Measurements from ENCODE around the gene UBE2V1. TPM values are rescaled to one million over a fixed set of nuclear protein-coding genes. Genes with fewer than 3 reads are reported as not detected.
"Not testable (repeated sequence)": the region's sequence is repeated elsewhere in the genome, so short reads cannot be mapped to it uniquely, and the experiment has no call there.

UBE2V1 gene
- total RNA-seq, 2 donors from 2014 or later, result 47.1 to 64.7 TPM

DNA sequence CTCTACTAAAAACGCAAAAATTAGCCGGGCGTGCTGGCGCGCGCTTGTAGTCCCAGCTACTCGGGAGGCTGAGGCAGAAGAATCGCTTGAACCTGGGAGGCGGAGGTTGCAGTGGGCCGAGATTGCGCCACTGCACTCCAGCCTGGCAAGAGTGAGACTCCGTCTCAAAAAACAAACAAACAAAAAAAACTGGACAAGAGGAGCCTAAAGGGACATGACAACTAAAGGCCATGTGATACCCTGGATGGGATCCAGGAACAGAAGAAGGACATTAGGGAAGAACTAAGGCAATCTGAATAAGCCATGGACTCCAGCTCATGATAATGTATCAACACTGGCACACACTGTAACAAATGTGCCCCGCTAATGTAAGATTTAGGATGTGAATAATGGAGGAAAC lies 24.8 kb upstream of the UBE2V1 start:
- intact Hi-C loops (cut with DNase I); H3K36me3 ChIP-seq; H3K9me3 ChIP-seq; H3K4me3 ChIP-seq; DNase-seq (ENCODE audit: low spot score); H3K27me3 ChIP-seq (replicated peaks; ENCODE audit: insufficient read depth): not testable (repeated sequence)
- WGBS, result 74% methylated on average over 13 of the region's 13 CpGs
- Histone ChIP-seq H3K4me1 (replicated peaks) (peaks cover 18% of the 10 kb centered on the region), H3K27ac (peak overlapping the region in 1 of 2 donors; percentile 32)
- peak; percentile 49 for TF ChIP-seq POLR2AphosphoS5 (IDR thresholded peaks at IDR 0.05)

DNA sequence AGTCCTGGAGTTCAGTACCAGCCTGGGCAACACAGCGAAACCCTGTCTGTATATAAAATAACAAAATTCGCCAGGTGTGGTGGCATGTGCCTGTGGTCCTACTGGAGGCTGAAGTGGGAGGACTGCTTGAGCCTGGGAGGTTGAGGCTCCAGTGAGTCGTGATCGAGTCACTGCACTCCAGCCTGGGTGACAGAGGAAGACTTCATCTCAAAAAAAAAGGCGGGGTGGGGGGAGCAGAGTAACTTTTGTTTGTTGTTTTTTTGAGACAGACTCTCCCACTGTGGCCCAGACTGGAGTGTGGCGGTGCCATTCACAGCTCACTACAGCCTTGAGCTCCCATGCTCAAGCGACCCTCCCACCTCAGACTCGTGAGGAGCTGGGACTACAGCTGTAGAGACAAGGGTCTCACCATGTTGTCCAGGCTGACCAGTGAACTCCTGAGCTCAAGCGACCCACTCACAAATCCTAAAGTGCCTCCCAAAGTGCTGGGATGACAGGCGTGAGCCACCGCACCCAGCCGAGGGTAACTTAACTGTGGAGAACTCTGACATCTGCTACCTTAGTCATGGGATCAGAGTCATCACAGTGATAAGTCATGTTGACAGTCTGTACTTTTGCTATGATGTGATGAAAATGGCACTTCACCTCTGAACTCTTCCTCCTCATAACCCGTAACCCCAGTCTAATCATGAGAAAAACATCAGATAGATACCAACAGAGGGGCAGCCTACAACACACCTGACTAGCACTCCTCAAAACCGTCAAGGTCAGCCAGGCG lies 24.1 kb upstream of the UBE2V1 start:
- intact Hi-C loops (cut with DNase I), result no loop called here
- WGBS, result 92% methylated on average over 15 of the region's 15 CpGs
- Histone ChIP-seq H3K27me3 (replicated peaks; ENCODE audit: insufficient read depth) (no peaks in the 10 kb centered on the region), H3K4me3 (no peak overlapping the region), H3K36me3 (no peaks in the 10 kb centered on the region), H3K4me1 (replicated peaks) (peaks cover 17% of the 10 kb centered on the region), H3K9me3 (no peaks in the 10 kb centered on the region), H3K27ac (peak overlapping the region in 1 of 2 donors; percentile 32)
- TF ChIP-seq, protein P1, sequence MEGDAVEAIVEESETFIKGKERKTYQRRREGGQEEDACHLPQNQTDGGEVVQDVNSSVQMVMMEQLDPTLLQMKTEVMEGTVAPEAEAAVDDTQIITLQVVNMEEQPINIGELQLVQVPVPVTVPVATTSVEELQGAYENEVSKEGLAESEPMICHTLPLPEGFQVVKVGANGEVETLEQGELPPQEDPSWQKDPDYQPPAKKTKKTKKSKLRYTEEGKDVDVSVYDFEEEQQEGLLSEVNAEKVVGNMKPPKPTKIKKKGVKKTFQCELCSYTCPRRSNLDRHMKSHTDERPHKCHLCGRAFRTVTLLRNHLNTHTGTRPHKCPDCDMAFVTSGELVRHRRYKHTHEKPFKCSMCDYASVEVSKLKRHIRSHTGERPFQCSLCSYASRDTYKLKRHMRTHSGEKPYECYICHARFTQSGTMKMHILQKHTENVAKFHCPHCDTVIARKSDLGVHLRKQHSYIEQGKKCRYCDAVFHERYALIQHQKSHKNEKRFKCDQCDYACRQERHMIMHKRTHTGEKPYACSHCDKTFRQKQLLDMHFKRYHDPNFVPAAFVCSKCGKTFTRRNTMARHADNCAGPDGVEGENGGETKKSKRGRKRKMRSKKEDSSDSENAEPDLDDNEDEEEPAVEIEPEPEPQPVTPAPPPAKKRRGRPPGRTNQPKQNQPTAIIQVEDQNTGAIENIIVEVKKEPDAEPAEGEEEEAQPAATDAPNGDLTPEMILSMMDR (IDR thresholded peaks at IDR 0.05), result no peak
- TF ChIP-seq POLR2A (IDR thresholded peaks at IDR 0.05) (no peak), POLR2AphosphoS5 (IDR thresholded peaks at IDR 0.05) (no peak)
- no peak for DNase-seq (ENCODE audit: low spot score)

DNA sequence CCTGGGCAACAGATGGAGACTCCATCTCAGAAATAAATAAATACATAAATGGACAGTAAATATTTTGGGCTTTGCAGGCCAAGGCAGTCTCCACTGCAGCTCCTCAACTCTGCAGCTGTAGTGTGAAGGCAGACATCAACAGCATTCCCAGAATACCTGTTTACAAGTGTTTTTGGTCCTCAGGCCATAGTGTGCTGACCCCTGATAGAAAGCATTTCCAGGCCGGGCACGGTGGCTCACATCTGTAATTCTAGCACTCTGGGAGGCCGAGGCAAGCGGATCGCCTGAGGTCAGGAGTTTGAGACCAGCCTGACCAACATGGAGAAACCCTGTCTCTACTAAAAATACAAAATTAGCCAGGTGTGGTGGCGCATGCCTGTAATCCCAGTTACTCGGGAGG lies 22.2 kb upstream of the UBE2V1 start:
- H3K27me3 ChIP-seq (replicated peaks; ENCODE audit: insufficient read depth); DNase-seq (ENCODE audit: low spot score); H3K4me3 ChIP-seq; intact Hi-C loops (cut with DNase I); H3K27ac ChIP-seq; H3K4me1 ChIP-seq (replicated peaks); H3K36me3 ChIP-seq; H3K9me3 ChIP-seq: not testable (repeated sequence)
- 92% methylated on average over 7 of the region's 7 CpGs for WGBS

DNA sequence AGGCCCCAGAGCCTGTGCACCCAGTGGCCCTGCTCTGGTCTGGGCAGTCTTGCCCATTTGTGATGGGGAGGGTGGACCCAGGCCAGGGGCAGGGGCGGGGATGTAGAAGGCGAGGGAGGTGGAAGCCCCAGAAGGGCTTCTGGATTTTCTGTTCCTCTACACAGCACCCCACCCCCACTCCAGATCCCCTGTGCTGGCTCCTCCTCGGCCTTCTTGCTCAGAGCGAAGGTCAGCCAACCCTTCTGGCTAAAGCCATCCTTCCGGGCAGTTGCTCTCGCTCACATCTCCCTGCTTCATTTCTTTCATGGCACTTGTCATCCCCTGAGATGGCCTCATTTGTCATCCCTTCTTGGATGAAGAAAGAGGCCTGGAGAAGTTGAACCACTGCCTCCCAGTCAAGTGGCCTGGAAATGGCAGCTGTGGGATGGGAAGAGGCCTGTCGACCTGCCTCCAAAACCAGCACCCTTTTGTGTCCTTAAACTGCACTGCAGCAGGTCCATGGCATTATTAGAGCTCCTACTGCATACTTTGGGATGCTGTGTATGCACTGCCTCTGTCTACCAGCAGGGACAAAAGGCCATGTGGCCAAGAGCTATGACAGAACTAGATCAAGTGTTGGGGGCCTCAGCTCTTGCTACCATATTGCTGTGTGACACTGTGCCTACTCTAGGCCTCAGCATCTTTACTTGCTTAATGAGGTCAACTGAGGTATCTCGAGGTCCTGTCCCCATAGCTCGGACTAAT lies 20.7 kb upstream of the UBE2V1 start:
- peak overlapping the region in 1 of 2 donors; percentile 26 for H3K27ac ChIP-seq
- intact Hi-C loops (cut with DNase I), result no loop called here
- no peak overlapping the region for H3K4me3 ChIP-seq
- H3K27me3 ChIP-seq (replicated peaks; ENCODE audit: insufficient read depth), result no peaks in the 10 kb centered on the region
- H3K9me3 ChIP-seq, result no peaks in the 10 kb centered on the region
- TF ChIP-seq POLR2AphosphoS5 (IDR thresholded peaks at IDR 0.05) (no peak), POLR2A (IDR thresholded peaks at IDR 0.05) (no peak)
- TF ChIP-seq, protein P1 (IDR thresholded peaks at IDR 0.05), result no peak
- no peak for DNase-seq (ENCODE audit: low spot score)
- WGBS, result 74% methylated on average over 9 of the region's 9 CpGs
- H3K36me3 ChIP-seq, result peaks cover 1 to 6% of the 10 kb centered on the region in 2 donors
- H3K4me1 ChIP-seq (replicated peaks), result peaks cover 8% of the 10 kb centered on the region

DNA sequence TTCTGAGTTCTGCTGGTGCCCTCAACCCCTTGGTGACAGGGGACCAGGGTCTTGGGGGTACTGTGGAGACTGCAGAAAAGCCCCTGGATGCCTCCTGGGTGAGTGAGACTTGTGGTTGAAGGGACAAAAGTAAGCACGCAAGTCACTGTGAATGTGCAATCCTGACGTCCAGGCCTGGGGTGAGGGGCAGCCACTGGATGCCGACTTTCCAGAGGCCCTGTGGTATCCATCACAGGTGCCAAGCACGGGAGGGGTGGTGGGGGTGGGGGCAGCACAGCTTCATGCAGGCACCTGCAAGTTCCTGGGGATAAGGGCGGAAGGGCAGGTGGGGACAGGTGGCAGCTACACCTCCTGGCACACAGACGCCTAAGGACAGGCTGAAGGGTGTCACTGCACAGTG lies 20.1 kb upstream of the UBE2V1 start:
- Histone ChIP-seq H3K27me3 (replicated peaks; ENCODE audit: insufficient read depth) (no peaks in the 10 kb centered on the region), H3K4me1 (replicated peaks) (peaks cover 4% of the 10 kb centered on the region), H3K9me3 (no peaks in the 10 kb centered on the region), H3K27ac (peak overlapping the region in 1 of 2 donors; percentile 26), H3K4me3 (no peak overlapping the region), H3K36me3 (peaks cover 6 to 7% of the 10 kb centered on the region in 2 donors)
- DNase-seq (ENCODE audit: low spot score), result no peak
- TF ChIP-seq POLR2AphosphoS5 (IDR thresholded peaks at IDR 0.05) (no peak), POLR2A (IDR thresholded peaks at IDR 0.05) (no peak)
- TF ChIP-seq, protein P1 (IDR thresholded peaks at IDR 0.05), result no peak
- WGBS, result 53% methylated on average over 6 of the region's 6 CpGs
- intact Hi-C loops (cut with DNase I), result no loop called here

Measured in prostate gland (tissue), 2 donors.